NB4 (cell line): ENCODE measurements around the gene MYOF.

Experiments
- CTCF ChIP-seq: IDR thresholded peaks from one replicate; pipeline ENCODE4 v1.5.1; 2012; ENCODE audit warnings: low read depth, low read length
- MAX ChIP-seq: IDR thresholded peaks from 2 replicates; pipeline ENCODE4 v1.6.1; 2011; ENCODE audit warnings: low read depth, low read length
- MYC ChIP-seq: IDR thresholded peaks from 2 replicates; pipeline ENCODE4 v1.6.1; 2011; ENCODE audit warnings: low read depth, low read length
- POLR2A ChIP-seq: IDR thresholded peaks from 2 replicates; pipeline ENCODE4 v1.6.1; 2011; ENCODE audit warnings: mild to moderate bottlenecking; ENCODE audit not compliant: insufficient read length; ENCODE audit errors: extremely low read depth

- TF ChIP-seq CTCF (no peak), POLR2A (no peak), MAX (no peak), MYC (no peak)
Measured at GRCh38 chr10:93473804-93474472, 8.2 kb downstream of the MYOF start.
